Kidney (tissue), 14 donors: Measurements from ENCODE around the gene ATG4D. TPM values are rescaled to one million over a fixed set of nuclear protein-coding genes. Genes with fewer than 3 reads are reported as not detected.

Source experiments
- DNase-seq, 5 donors: peaks; one replicate each; pipeline ENCODE4 v3.0.0-alpha.2; 2013 to 2020
- FAIRE-seq: peaks from 2 replicates; lab custom pipeline; 2012; peaks lifted over from hg19 to GRCh38; lab: Jason Lieb, UNC
- H3K27ac ChIP-seq, 2 donors: one replicate each; pipeline ENCODE4 v1.7.0; 2013; ENCODE audit warnings: low read depth in 2 of 2, low read length in 2 of 2, inconsistent platforms in 1 of 2
- H3K27me3 ChIP-seq: one replicate; pipeline ENCODE4 v1.7.1; 2013; ENCODE audit warnings: low read length, inconsistent platforms; ENCODE audit not compliant: control insufficient read depth, insufficient read depth
- H3K36me3 ChIP-seq, 3 donors: one replicate each; pipeline versions ENCODE4 v1.7.0 to v1.7.1; 2013; ENCODE audit warnings: low read length in 3 of 3, control low read depth in 1 of 3, inconsistent platforms in 1 of 3; ENCODE audit not compliant: insufficient read depth in 3 of 3, control insufficient read depth in 2 of 3
- H3K4me1 ChIP-seq, 3 donors: one replicate each; pipeline versions ENCODE4 v1.7.0 to v1.7.1; 2013; ENCODE audit warnings: low read length in 3 of 3, inconsistent platforms in 1 of 3, low read depth in 1 of 3; ENCODE audit not compliant: control insufficient read depth in 2 of 3, insufficient read depth in 2 of 3
- H3K4me3 ChIP-seq, 3 donors: one replicate each; pipeline versions ENCODE4 v1.7.0 to v1.8.1; 2013; ENCODE audit warnings: low read length in 3 of 3, control low read depth in 1 of 3, inconsistent platforms in 1 of 3
- H3K9ac ChIP-seq, 3 donors: one replicate each; pipeline versions ENCODE4 v1.7.0 to v1.7.1; 2013; ENCODE audit warnings: low read length in 3 of 3, control low read depth in 1 of 3, inconsistent platforms in 1 of 3
- H3K9me3 ChIP-seq, 3 donors: one replicate each; pipeline versions ENCODE4 v1.7.0 to v1.7.1; 2013; ENCODE audit warnings: low read length in 3 of 3, control low read depth in 1 of 3, inconsistent platforms in 1 of 3; ENCODE audit not compliant: control insufficient read depth in 2 of 3, insufficient read depth in 1 of 3
- CTCF ChIP-seq: IDR thresholded peaks from 3 replicates; pipeline ENCODE4 v1.5.1; 2012; ENCODE audit warnings: mild to moderate bottlenecking, moderate library complexity, borderline replicate concordance; ENCODE audit not compliant: insufficient read depth; ENCODE audit errors: extremely low read depth
- intact Hi-C: fragments of 100-400 bp; cut with DNase I; formaldehyde crosslinking; loops from one replicate; pipeline ENCODE4 v1.11.1; 2022
- polyA plus RNA-seq: library from polyadenylated mRNA; stranded (reverse); fragments of 350-450 nt; fragmentation: Illumina TruSeq; extraction: RNeasy Lipid Tissue Mini Kit (QIAGEN cat#74804); gene quantifications from one replicate; pipeline ENCODE4 v1.2.3, GENCODE V29; 2014; ENCODE audit warnings: low read depth, low replicate concordance; ENCODE audit not compliant: insufficient read depth
- total RNA-seq: library from RNA; stranded (reverse); fragmentation: NEBNext Ultra II Directional; extraction: Animal tissue kit (Norgen Biotek cat#: 25700); gene quantifications from one replicate; pipeline ENCODE4 v1.2.1, GENCODE V29; 2021
- donor health status: control.
- donor health status: control.
- donor health status: control.
- donor health status: control.
- donor health status: control.
- donor health status: DM: yes; HTN: yes; CAD: no.
- donor health status: Normal renal cell carcinoma (clear cell type).

ATG4D gene
- total and polyA plus RNA-seq, 2 donors from 2014 or later, result 32.7 to 91.7 TPM

GRCh38 chr19:10565028-10565566 is 21.4 kb downstream of the ATG4D start:
- FAIRE-seq, result no peak
- Histone ChIP-seq H3K9ac (peak overlapping the region in 1 of 3 donors; percentile 91), H3K27me3 (no peaks in the 10 kb centered on the region), H3K9me3 (no peaks in the 10 kb centered on the region), H3K36me3 (peaks cover 0 to 6% (median 4%) of the 10 kb centered on the region in 3 donors), H3K27ac (peak overlapping the region in 1 of 2 donors; percentile 78), H3K4me3 (peak overlapping the region; percentile 62 to 83 (median 68)), H3K4me1 (peaks cover 0 to 18% (median 14%) of the 10 kb centered on the region in 3 donors)
- DNase-seq, result peak in 4 of 5 donors; percentile 58 to 82 (median 74)
- intact Hi-C loops, result no loop called here
- TF ChIP-seq CTCF, result no peak

GRCh38 chr19:10565567-10566407 is 22.1 kb downstream of the ATG4D start, which contains the start of gene KRI1:
TSS of gene KRI1 (minus strand) at chr19:10566010. CDS start at chr19:10565999, 11 bp downstream.
- intact Hi-C loops, result no loop called here
- peak; percentile 16 for TF ChIP-seq CTCF
- H3K9me3 ChIP-seq, result no peaks in the 10 kb centered on the region
- no peak for FAIRE-seq
- peak within 1 kb of the TSS; percentile 66 to 83 (median 68) for H3K4me3 ChIP-seq
- peaks cover 0 to 18% (median 14%) of the 10 kb centered on the region in 3 donors for H3K4me1 ChIP-seq
- peak within 1 kb of the TSS; percentile 15 to 91 (median 43) for H3K9ac ChIP-seq
- no peaks in the 10 kb centered on the region for H3K27me3 ChIP-seq
- H3K27ac ChIP-seq, result peak within 1 kb of the TSS; percentile 78 to 81
- peak; percentile 97 to 99 (median 98) for DNase-seq
- peaks cover 0 to 2% (median 0%) of the 10 kb centered on the region in 3 donors for H3K36me3 ChIP-seq

- Histone ChIP-seq H3K27ac (peak overlapping the region; percentile 34 to 79), H3K4me1 (peaks cover 0 to 18% (median 14%) of the 10 kb centered on the region in 3 donors), H3K36me3 (no peaks in the 10 kb centered on the region), H3K9me3 (no peaks in the 10 kb centered on the region), H3K27me3 (no peaks in the 10 kb centered on the region), H3K4me3 (peak overlapping the region; percentile 56 to 66 (median 58)), H3K9ac (peak overlapping the region; percentile 15 to 61 (median 43))
- intact Hi-C loops, result no loop called here
- no peak for TF ChIP-seq CTCF
- no peak for DNase-seq
- FAIRE-seq, result no peak
Observed at GRCh38 chr19:10566408-10566657, 22.6 kb downstream of the ATG4D start.
